HG03045 (cell line): ENCODE results near the gene STARD13.
A peak's percentile ranks its signal among the peaks of the same experiment; 100 is the strongest.

ENCODE experiments used
- ATAC-seq: cut with Tn5 transposase; IDR thresholded peaks from one replicate; pipeline ENCODE4 v1.9.1; 2021; ENCODE audit warnings: mild to moderate bottlenecking, moderate library complexity; ENCODE audit not compliant: unreplicated experiment

The STARD13 gene, protein sequence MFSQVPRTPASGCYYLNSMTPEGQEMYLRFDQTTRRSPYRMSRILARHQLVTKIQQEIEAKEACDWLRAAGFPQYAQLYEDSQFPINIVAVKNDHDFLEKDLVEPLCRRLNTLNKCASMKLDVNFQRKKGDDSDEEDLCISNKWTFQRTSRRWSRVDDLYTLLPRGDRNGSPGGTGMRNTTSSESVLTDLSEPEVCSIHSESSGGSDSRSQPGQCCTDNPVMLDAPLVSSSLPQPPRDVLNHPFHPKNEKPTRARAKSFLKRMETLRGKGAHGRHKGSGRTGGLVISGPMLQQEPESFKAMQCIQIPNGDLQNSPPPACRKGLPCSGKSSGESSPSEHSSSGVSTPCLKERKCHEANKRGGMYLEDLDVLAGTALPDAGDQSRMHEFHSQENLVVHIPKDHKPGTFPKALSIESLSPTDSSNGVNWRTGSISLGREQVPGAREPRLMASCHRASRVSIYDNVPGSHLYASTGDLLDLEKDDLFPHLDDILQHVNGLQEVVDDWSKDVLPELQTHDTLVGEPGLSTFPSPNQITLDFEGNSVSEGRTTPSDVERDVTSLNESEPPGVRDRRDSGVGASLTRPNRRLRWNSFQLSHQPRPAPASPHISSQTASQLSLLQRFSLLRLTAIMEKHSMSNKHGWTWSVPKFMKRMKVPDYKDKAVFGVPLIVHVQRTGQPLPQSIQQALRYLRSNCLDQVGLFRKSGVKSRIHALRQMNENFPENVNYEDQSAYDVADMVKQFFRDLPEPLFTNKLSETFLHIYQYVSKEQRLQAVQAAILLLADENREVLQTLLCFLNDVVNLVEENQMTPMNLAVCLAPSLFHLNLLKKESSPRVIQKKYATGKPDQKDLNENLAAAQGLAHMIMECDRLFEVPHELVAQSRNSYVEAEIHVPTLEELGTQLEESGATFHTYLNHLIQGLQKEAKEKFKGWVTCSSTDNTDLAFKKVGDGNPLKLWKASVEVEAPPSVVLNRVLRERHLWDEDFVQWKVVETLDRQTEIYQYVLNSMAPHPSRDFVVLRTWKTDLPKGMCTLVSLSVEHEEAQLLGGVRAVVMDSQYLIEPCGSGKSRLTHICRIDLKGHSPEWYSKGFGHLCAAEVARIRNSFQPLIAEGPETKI

DNA sequence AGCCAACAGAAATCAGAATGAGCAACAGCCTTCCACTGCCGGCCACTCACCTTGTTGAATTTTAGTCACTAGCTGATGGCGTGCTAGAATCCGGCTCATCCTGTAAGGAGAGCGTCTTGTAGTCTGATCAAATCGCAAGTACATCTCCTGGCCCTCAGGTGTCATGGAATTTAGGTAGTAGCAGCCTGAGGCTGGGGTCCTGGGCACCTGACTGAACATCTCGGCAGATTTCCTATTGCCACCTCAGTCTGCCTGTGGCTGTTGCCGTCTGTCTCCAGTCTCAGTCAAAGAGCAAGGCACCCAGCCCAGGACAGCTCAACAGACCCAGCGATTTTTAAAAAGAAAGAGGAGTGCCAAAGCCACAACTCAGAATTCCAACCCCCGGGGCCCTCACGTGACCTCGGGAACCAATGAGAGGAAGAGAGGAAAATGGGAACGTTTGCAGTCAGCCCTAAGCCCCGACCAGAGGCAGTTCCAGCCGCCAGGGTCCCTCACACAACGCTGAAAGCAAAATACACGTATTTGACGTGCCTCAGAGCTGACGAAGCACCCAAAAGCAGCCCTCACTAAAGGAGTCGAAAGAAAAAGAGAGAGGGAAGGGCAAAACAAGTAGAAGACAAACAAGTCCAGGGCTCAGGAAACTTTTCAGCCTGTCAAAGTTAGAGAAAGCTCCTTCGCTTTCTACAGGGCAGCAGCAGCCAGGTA, at the start of gene STARD13:
STARD13 (minus strand) TSS at position 336 of the 705 bp plus-strand sequence; CDS start at position 219, 117 bp downstream.
- ATAC-seq, result peak; percentile 84

DNA sequence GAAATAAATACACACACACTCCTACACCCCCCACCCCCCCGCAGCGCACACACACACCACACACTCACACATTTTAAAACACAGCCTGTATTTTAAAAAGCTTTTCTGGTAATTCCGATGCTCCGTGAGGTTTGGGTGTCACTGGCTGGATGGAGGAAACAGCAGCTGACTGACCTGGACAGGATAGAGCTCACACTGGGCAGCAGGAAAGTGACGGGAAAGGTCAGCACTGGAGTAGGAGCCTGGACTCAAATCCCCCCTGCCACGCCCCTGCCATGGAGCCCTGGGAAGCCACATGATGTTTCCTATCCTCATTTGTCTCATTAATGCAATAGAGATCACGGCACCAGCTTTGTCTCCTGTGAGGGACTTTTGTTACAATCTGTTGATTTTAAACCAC, 49.3 kb upstream of the STARD13 start:
- no peak for ATAC-seq

DNA sequence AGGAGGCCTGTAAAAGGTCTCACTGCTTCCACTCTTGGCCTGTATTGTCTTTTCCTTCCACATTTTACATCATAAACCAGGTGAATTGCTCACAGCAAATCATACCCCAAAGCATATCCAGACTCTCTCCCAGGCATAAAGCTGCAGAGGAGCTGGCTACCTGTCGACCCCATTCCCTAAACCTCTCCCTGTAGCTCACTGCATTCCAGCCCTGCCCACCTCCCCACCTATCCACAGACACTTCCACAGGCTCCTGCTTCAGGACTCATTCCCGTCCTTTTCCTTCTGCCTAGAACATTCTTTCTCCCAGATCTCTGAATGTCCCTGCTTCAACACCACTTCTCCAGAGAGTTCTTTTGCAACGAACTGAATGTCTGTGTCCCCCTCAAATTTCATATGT, 46.4 kb upstream of the STARD13 start:
- ATAC-seq, result no peak

DNA sequence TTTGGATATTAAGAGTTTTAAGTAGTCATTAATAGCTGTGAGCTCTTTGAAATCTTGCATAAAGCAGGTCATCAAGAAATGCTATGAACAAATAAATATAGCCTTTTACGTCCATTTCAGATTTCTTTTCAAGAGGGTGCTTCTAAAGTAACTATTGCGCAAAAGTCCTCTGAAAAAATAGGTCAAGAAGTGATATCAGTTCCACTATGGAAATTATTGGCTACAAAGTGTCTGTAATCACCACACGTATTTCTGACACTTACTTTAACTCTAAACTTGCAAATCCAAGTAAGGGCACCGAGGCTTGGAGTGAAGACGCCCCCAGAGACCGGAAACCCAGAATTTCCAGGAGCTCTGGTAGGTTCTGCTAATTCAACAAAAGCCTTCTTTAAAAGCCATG, 44.9 kb upstream of the STARD13 start:
- ATAC-seq, result no peak

DNA sequence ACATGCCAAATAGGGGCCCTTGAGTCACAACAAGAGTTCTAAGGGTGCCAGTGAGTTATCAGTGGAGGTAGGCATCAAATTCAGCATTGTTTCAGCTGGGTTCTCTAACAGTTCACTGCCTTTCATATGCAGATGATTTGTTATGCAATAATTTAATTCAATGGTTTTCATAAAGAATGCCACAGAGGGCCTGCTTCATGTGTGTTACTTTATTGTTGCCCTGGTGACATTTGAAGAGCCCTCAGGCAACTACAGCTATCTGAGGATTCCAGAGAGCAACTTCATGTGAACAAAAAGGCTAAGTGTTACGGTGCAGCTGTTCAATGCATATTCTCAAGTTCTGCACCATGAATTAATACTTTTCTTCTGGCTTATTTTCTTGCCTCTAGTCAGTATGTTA, 43.1 kb upstream of the STARD13 start:
- ATAC-seq, result no peak

DNA sequence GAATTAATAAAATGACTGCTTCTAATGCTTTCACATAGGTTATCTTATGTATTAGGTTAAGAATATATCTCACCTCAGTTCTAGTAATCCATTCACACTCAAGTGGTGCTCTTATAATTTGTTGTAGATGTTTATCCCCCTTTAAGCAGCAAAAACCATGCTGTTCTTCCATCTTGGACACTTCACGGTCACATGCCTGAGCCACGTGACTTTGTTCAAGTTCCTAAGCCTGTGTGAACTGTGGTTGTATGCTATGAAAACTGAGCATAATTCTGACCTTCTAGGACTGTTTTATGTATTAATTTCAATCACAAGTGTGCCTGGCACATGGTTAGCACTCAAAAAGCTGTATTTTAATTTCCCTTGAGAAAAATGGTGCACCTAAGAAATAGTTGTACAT, 41.2 kb upstream of the STARD13 start:
- no peak for ATAC-seq

DNA sequence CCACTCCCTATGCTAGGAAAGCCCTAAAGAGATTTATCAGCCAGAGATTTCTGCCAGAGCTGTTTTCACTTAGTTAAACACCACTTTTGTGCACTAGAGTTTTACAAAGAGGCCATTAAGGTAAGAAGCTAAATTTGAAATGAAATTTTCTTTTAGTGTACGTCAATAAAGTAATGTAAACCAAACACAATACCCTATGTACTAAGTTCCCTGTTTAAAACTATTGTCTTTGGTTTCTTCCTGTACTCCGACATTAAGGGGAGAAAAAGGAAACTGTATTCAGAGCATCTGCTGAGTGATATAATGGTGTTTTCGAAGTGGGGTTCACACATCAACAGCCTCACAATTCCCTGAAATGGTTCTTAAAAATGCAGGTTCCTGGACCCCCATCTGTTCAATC, 40.7 kb upstream of the STARD13 start:
- ATAC-seq, result no peak

DNA sequence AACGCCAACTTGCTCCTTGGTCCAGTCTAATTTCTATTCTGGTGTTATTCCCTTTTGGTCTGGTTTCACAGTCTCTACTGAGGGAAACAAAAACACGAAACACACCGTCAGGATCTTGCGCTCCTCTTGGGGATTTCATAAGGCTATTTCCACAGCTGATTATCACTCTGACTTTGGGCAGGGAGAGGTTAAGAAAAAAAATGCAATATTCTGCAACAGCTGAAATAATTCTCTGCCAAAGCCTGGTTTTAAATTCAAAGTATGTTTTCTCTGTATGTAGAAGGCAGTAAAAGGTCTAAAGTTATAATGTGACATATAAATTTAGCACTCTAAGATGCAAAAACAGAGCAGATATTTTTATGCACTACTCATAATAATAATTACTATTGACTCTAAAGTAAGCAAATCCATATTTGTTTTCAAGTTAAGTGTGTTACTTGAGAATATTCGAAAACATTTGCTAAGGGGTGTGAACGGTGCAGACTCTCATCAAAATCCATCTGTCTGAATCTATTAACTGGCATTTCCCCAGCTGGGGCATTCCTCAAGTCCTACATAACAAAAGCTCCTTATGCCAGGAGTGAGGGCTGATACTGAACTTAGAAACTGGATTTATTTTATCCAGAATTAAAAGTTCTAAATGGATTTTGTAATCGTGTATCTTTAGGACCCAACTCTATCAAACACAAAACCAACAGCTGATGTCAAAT, 38.4 kb upstream of the STARD13 start:
- ATAC-seq, result no peak

DNA sequence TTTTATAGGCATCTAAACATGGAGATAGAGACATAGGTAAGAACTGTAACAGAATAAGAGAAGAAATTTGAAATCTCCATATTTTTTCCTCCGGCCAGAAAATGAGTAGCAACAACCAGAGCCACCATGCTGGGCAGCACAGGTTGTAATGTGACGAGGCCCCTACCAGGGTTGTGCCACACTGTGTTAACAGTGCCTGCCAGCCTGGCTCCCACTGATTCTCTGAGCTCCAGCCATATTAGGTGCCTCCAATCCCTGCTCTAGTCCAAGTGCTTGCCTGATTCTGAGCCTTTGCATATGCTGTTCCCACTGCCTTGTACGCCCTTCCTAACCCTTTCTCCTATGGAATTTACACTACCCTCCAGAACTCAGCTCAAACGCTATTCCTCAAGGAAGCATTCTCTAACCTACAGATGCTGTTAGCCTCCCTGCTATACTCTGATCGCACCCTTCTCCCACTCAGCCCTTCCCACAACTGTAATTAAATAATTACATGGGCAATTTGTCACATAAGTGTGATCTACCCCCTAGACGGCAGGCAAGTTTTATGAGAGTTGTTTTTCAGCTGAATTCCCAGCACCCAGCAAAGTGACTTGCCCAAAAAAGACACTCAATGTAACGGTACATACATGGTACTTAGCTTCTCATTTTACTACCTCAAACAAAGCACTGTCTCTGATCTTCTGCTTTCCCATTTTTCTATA, 37.6 kb upstream of the STARD13 start:
- no peak for ATAC-seq

DNA sequence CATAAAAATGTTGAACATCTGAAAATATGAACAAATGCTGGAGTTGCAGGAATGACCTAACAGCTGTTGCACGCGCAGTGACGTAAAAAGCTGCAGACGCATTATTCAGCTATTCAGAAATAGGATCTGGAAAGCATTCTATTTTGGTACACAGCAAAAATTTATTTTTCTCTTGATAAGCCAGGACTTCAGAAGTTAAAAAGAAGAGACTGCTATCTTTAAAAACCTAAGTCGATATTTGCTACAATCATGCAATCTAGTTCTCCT, 36.9 kb upstream of the STARD13 start:
- ATAC-seq, result no peak

DNA sequence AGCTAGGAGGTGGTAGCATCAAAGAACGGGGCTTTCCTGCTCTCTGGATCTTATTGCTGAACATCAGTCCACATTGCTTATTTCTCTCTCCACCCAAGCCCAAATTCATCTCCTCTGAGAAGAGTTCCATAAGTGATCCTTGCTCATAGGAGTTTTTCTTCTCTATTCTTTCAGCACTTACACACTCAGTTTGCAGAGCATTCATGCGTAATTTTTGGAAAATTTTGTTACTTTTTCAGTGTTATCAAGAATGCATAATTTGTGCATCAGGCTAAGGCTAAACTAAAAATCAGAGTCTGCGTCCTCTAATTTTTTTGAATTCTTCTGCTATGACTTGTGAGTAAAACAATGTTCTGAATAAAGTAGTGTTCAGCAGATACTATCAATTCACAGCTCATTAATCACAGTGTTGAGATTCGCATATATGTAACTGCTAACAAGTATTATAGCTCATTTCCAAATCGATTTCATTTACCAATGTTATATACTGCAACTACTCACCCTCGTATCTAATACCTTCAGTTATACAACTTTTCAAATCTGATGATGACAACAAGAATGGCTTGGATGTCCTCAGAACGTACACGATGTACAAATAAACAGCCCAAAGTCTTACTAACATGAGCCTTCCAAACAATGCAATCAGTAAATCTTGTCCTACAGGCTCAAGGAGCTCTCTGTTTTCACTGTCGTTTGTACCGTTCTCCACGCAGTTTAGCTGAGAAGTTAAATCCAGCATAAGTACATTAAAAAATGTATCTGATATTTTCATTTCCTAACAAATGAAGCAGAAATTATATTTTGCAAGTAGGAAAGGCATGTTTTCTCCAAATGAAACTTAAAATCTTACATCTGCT, 36.4 kb upstream of the STARD13 start:
- ATAC-seq, result no peak

DNA sequence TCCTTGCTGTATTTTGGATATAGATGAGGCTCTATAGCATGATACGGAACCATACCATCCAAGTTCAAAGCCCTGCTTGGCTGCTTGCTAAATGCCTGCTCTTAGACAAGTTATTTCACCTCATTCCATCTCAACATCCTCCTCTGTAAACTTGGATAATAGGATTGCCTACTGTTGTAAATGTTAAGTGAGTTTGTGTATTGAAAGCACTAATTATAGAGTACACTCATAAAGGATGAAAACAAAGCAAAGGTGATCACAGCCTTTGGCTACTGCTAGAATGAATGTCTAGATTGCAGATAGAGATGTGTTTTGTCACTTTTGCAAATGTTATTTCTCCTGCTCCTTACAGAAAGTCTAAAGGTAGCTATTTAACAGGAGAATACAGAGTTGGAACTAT, 34.3 kb upstream of the STARD13 start:
- ATAC-seq, result no peak

DNA sequence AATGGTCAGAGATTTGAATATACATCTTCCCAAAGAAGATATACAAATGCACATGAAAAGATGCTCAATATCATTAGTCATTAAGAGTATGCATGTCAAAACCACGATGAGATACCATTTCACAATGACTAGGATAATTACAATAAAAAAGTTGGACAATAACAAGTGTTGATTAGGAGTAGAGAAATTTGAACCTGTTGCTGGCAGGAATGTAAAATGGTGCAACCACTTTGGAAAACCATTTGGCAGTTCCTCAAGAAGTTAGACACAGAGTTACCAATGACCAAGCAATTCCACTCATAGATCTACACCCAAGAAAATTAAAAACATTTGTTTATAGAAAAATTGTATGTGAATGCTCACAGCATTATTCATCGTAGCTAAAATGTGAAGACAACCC, 33.2 kb upstream of the STARD13 start:
- no peak for ATAC-seq

DNA sequence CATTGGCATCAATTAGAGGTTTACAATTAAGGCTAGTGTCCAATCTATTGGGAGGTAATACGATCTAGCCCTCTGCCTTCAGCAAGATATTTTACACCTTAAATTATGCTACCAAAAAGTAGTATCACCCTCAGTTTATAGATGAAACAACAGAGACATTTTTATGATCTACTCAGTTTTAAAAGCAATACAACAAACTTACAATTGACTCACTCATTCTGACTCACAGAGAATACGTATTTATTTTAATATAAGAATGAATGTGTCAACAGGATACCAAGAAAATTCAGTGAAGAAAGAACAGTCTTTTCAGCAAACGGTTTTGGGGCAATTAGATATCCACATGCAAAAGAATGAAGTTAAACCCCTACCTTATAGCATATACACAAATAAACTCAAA, 32.5 kb upstream of the STARD13 start:
- ATAC-seq, result no peak

DNA sequence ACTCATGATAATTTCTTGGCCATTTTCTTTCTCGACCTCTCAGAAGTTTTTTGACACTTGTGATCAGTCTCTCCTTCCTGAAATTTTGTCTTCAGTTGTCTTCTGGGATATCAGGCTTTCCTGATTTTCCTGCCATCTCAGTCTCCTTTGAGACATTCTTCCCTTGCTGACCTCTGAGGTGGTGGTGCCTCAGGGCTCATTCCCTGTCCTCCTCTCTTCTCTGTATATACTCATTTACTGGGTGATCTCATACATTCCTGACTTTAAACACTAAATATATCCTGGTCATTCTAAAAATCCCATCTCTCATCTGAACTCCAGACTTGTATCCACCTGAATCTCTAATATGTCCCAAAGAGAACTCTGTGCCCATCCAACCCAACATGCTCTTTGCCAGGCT, 31.3 kb upstream of the STARD13 start:
- ATAC-seq, result no peak

DNA sequence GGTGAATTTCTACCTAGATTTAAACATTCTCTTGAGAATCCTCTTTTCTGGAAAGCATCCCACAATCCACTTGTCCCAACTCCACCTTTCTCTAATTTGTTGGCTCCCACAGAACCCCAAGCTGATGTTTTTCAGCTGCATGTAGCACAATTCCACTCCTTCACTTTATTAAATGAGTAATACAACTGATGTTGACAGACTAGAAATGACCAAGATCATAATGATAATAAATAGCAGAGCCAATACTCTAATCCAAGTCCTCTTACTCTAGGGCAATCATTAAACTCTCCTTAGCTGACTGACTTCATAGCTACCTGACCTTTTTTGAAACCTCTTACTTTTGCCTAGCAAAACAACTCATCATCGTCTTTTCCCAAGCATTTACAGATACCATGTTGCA, 27.9 kb upstream of the STARD13 start:
- ATAC-seq, result no peak

DNA sequence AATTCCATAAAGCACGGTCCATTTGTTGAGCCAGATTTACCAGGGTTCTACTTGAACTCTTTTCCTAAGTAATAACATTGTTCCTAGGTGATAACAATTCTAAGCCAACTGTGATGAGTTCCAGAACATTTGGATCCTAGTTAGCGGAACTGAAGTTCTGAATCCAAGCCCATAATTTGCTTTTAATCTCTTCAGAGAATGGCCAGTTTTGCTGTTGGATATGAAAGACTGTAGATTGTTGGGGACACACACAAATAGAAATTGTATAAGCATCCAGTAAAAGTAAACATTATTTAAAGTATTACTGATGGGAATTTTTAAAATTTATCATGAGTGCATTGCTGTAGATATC, 27.3 kb upstream of the STARD13 start:
- no peak for ATAC-seq

DNA sequence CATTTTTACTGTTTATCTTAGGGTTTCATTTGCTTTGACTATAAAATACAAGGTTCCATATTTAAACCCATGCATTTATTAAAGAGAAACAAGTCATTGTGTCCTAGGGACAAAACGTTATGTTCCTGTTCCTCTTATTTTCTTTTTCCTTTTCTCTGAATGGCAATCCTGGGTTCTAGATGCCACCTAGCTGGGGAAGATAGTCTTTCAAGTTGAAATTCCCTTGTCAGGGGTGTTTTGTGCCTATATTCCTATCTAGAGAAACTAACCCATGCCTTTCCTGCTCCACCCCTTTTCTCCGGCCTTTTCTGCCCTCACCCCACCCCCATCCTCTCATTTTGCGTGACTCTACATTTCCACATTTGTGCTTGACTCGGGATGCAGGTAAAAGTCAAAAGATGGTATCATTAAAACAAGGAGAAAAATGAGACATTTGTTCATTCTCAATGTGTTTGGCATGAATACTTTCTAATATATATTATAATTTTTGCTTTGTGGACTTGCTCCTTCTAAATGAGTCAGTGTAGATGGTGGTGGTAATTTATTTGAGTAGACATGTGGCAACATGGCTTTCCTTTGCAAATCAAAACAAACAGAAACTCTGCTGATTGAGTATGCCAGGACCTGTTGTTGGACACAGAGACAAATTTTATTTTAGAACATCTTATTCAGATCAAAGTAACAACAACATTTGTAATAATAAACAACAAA, 26.8 kb upstream of the STARD13 start:
- ATAC-seq, result no peak

DNA sequence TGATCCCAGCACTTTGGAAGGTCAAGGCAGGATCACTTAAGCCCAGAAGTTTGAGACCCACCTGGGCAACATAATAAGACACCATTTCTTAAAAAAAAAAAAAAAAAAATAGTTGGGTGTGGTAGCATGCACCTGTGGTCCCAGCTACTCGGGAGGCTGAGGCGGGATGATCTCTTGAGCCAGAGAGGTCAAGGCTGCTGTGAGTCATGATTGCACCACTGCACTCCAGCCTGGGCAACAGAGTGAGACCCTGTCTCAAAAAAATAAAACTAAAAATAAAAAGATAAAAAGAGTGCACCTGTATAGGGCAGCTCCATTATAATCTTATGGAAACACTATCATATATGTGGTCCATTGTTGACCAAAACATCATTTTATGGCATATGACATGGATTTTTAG, 25.5 kb upstream of the STARD13 start:
- ATAC-seq, result no peak
